SK-N-SH (cell line): ENCODE results near the gene TMEM198. TPM values are rescaled to one million over a fixed set of nuclear protein-coding genes. Genes with fewer than 3 reads are reported as not detected.

Experiments
- CTCF ChIA-PET: fragments of 300-600, 350-600 bp; formaldehyde crosslinking; extraction: SDS; loops from one replicate; lab custom pipeline; 2021; lab: Yijun Ruan, JAX
- POLR2A ChIA-PET: fragments of 350-600 bp; sonication (Branson Sonifier 250); formaldehyde crosslinking; extraction: SDS; loops from one replicate; lab custom pipeline; 2020; ENCODE audit warnings: antibody characterized with exemption, inconsistent platforms; lab: Yijun Ruan, JAX
- DNase-seq: peaks from one replicate; pipeline ENCODE4 v3.0.0; 2012
- H2AFZ ChIP-seq: fragments of 200-600 bp; sonication (generic); 2 replicates; pipeline ENCODE4 v1.8.1; 2016; ENCODE audit warnings: antibody characterized with exemption, mild to moderate bottlenecking, low read depth
- H3F3A ChIP-seq: fragments of 200-600 bp; sonication (generic); replicated peaks from 2 replicates; pipeline ENCODE3; 2016; ENCODE audit warnings: antibody characterized with exemption, mild to moderate bottlenecking; ENCODE audit not compliant: insufficient read depth
- H3K27ac ChIP-seq, 2 experiments: fragments of 200-500 bp in 1 of 2; fragments of 200-600 bp in 1 of 2; sonication (Bioruptor generic) in 1 of 2; sonication (generic), shearing (Covaris generic) in 1 of 2; 2 replicates each; pipeline versions ENCODE4 v1.5.1 to v1.6.1; 2014 to 2016; ENCODE audit warnings: low read depth in 2 of 2, inconsistent platforms in 1 of 2, low read length in 1 of 2, mild to moderate bottlenecking in 1 of 2, mixed read lengths in 1 of 2
- H3K27me3 ChIP-seq: fragments of 200-600 bp; sonication (generic), shearing (Covaris generic); 2 replicates; pipeline ENCODE4 v1.6.1; 2016; ENCODE audit warnings: mixed run types; ENCODE audit not compliant: insufficient read depth
- H3K36me3 ChIP-seq, 2 experiments: fragments of 200-500 bp in 1 of 2; fragments of 200-600 bp in 1 of 2; sonication (Bioruptor generic) in 1 of 2; sonication (generic) in 1 of 2; replicated peaks in 1 of 2; 2 replicates each; pipeline versions ENCODE3 to v1.5.1; 2014 to 2016; ENCODE audit warnings: low read length in 1 of 2, mild to moderate bottlenecking in 1 of 2; ENCODE audit not compliant: insufficient read depth in 2 of 2, control insufficient read depth in 1 of 2
- H3K4me1 ChIP-seq, 2 experiments: fragments of 200-500 bp in 1 of 2; fragments of 200-600 bp in 1 of 2; sonication (Bioruptor generic) in 1 of 2; sonication (generic), shearing (Covaris generic) in 1 of 2; 2 replicates each; pipeline versions ENCODE4 v1.5.1 to v1.6.1; 2014 to 2016; ENCODE audit warnings: low read depth in 1 of 2, low read length in 1 of 2, mixed run types in 1 of 2; ENCODE audit not compliant: insufficient read depth in 2 of 2, control insufficient read depth in 1 of 2
- H3K4me2 ChIP-seq: fragments of 200-600 bp; sonication (generic), shearing (Covaris generic); 2 replicates; pipeline ENCODE4 v1.6.1; 2017; ENCODE audit warnings: mixed run types
- H3K4me3 ChIP-seq, 2 experiments: fragments of 200-500 bp in 1 of 2; fragments of 200-600 bp in 1 of 2; sonication (Bioruptor generic) in 1 of 2; sonication (generic), shearing (Covaris generic) in 1 of 2; 2 replicates each; pipeline versions ENCODE4 v1.5.1 to v1.8.1; 2014 to 2016; ENCODE audit warnings: low read depth in 2 of 2, inconsistent platforms in 1 of 2, low read length in 1 of 2, mild to moderate bottlenecking in 1 of 2, mixed read lengths in 1 of 2, moderate library complexity in 1 of 2
- H3K79me2 ChIP-seq: fragments of 200-600 bp; sonication (generic); 2 replicates; pipeline ENCODE4 v1.8.1; 2017; ENCODE audit warnings: mild to moderate bottlenecking; ENCODE audit not compliant: insufficient read depth
- H3K9ac ChIP-seq: fragments of 200-600 bp; sonication (generic); 2 replicates; pipeline ENCODE4 v1.6.1; 2017; ENCODE audit warnings: mixed run types
- H3K9me2 ChIP-seq: fragments of 200-600 bp; sonication (generic); 2 replicates; pipeline ENCODE4 v1.6.1; 2017; ENCODE audit warnings: mixed run types
- H3K9me3 ChIP-seq: fragments of 200-600 bp; sonication (generic); 2 replicates; pipeline ENCODE4 v1.6.1; 2017; ENCODE audit warnings: mixed run types, mild to moderate bottlenecking, moderate library complexity
- H4K20me1 ChIP-seq: fragments of 200-600 bp; sonication (generic); 2 replicates; pipeline ENCODE4 v1.6.1; 2017; ENCODE audit warnings: mild to moderate bottlenecking, mixed run types; ENCODE audit not compliant: insufficient read depth
- CHD2 ChIP-seq: fragments of 150-350 bp; IDR thresholded peaks from 2 replicates; pipeline ENCODE4 v1.6.1; 2018; ENCODE audit warnings: low read length; ENCODE audit not compliant: partially characterized antibody
- ELF1 ChIP-seq: IDR thresholded peaks from 2 replicates; pipeline ENCODE4 v1.4.0; 2012
- EP300 ChIP-seq, 2 experiments: IDR thresholded peaks; 2 replicates each; pipeline versions ENCODE4 v1.4.0 to v1.6.1; 2012; ENCODE audit warnings: borderline replicate concordance in 1 of 2, low read depth in 1 of 2, low read length in 1 of 2
- EZH2phosphoT487 ChIP-seq: fragments of 200-600 bp; sonication (generic); IDR thresholded peaks from 2 replicates; pipeline ENCODE4 v1.6.1; 2017; ENCODE audit warnings: low read depth, mixed run types, mild to moderate bottlenecking, antibody characterized with exemption, moderate library complexity, borderline replicate concordance
- FOXJ3 ChIP-seq: sonication (generic); formaldehyde crosslinking; IDR thresholded peaks from 2 replicates; pipeline ENCODE4 v1.5.1; 2020; ENCODE audit warnings: mild to moderate bottlenecking, missing genetic modification reagents
- FOXM1 ChIP-seq: IDR thresholded peaks from 2 replicates; pipeline ENCODE4 v1.4.0; 2012; ENCODE audit warnings: low read depth, mild to moderate bottlenecking
- GABPA ChIP-seq: IDR thresholded peaks from 2 replicates; pipeline ENCODE4 v1.4.0; 2012; ENCODE audit warnings: low read depth, mild to moderate bottlenecking
- GATA2 ChIP-seq: sonication (generic); formaldehyde crosslinking; IDR thresholded peaks from 2 replicates; pipeline ENCODE4 v1.5.0; 2020; ENCODE audit warnings: mild to moderate bottlenecking, missing genetic modification reagents
- JUND ChIP-seq: IDR thresholded peaks from 2 replicates; pipeline ENCODE4 v1.4.0; 2012
- MEF2A ChIP-seq: IDR thresholded peaks from 2 replicates; pipeline ENCODE4 v1.4.0; 2012; ENCODE audit warnings: low read depth, borderline replicate concordance
- MXI1 ChIP-seq: IDR thresholded peaks from 2 replicates; pipeline ENCODE4 v1.6.1; 2012; ENCODE audit warnings: mild to moderate bottlenecking, low read depth, low read length, improper control_type of control experiment
- NRF1 ChIP-seq: IDR thresholded peaks from 2 replicates; pipeline ENCODE4 v1.6.1; 2012; ENCODE audit warnings: low read depth, mild to moderate bottlenecking, low read length
- POLR2AphosphoS5 ChIP-seq: IDR thresholded peaks from 2 replicates; pipeline ENCODE4 v1.6.1; 2012; ENCODE audit warnings: low read depth, low read length
- RAD21 ChIP-seq: IDR thresholded peaks from 2 replicates; pipeline ENCODE4 v1.6.1; 2012; ENCODE audit warnings: mild to moderate bottlenecking, low read length
- RFX5 ChIP-seq: IDR thresholded peaks from 2 replicates; pipeline ENCODE4 v1.6.1; 2012; ENCODE audit warnings: mild to moderate bottlenecking, improper control_type of control experiment, low read length
- RXRA ChIP-seq: IDR thresholded peaks from 2 replicates; pipeline ENCODE4 v1.4.0; 2012; ENCODE audit warnings: low read depth, mild to moderate bottlenecking, borderline replicate concordance
- SMC3 ChIP-seq: IDR thresholded peaks from 2 replicates; pipeline ENCODE4 v1.6.1; 2012; ENCODE audit warnings: low read depth, low read length, improper control_type of control experiment
- TAF1 ChIP-seq: IDR thresholded peaks from 2 replicates; pipeline ENCODE4 v1.6.1; 2012; ENCODE audit warnings: low read depth, mild to moderate bottlenecking, low read length, moderate library complexity, borderline replicate concordance
- TCF12 ChIP-seq: IDR thresholded peaks from 2 replicates; pipeline ENCODE4 v1.4.0; 2012
- YY1 ChIP-seq: IDR thresholded peaks from 2 replicates; pipeline ENCODE4 v1.4.0; 2012; ENCODE audit warnings: low read depth, mild to moderate bottlenecking
- WGBS: methylation state at CpG from one replicate; pipeline ENCODE4 v1.1.6; 2017; ENCODE audit warnings: low lambda C conversion rate; 5-methylcytosine and 5-hydroxymethylcytosine counted together
- polyA plus RNA-seq, 3 experiments: library from polyadenylated mRNA; depleted of rRNA; stranded (reverse); fragments of >200 nt; gene quantifications; 2 replicates each; pipeline ENCODE4 v1.2.3, GENCODE V29; 2012
- TF ChIP-seq, protein P1 (sequence below): fragments of 150-350 bp; IDR thresholded peaks from 2 replicates; pipeline ENCODE4 v1.6.1; 2016; ENCODE audit warnings: mild to moderate bottlenecking, low read depth, low read length
- TF ChIP-seq, protein P2 (sequence below): IDR thresholded peaks from 2 replicates; pipeline ENCODE4 v1.4.0; 2012; ENCODE audit warnings: low read depth, borderline replicate concordance

Gene TMEM198
- polyA plus RNA-seq, 1 of the 3 experiments (the other 2 are of a cell fraction), result 4.7 TPM

DNA sequence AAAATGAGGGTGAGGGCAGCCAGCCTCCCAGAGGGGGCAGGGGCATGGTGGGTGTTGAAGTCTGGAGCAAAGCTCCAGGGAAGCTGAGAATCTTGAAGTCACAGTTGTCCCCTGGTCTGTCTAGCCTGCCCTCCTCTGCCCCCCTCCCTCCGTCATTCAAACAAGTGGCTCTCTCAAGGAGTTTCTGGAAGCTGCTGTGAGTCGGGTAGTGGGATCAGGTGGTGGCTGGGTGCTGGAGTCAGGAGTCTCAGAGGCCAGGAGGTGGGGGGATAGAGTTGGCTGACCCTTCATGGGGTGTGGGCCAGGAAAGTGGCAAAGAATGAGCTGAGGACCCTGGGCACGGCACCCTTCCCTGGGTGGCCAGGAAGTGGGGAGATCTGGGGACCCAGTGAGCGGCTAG, 30.0 kb upstream of the TMEM198 start:
- WGBS, result 47% methylated on average over 4 of the region's 4 CpGs

DNA sequence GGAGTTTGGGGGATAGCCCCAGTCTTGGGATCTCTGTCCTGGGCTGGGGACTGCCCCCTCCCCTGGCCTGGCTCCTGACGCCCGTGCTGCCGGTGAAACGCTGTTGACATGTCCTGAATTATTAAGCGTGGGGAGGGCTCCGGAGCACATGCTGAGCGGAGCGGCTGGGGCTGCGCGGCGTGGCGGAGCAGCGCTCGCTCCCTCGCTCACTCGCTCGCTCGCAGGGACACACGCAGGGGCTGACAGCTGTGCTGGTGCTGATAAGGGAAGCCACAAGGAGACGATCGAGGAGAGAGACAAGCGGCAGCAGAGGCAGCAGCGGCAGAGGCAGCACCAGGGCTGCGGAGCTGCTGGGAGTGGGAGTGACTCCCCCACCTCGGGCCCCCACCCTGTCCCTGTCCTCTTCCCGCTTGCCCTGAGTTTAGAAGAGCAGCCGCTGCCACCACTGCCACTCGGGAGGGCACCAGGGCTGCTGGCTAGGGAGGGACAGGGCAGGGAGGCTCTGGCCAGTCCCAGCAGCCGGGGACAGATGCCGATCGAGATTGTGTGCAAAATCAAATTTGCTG, 29.5 kb upstream of the TMEM198 start, which contains the start of gene ASIC4:
TSS of gene ASIC4 (plus strand) at position 287 of the 566 bp plus-strand sequence. CDS start at position 530, 243 bp downstream.
- H4K20me1 ChIP-seq, result no peaks in the 10 kb centered on the region
- H3F3A ChIP-seq, result no peaks in the 10 kb centered on the region
- no peak within 1 kb of the TSS for H3K9ac ChIP-seq
- H3K27ac ChIP-seq, result peak within 1 kb of the TSS in 1 of 2 experiments; percentile 96; a peak in 2 of 4 replicates
- peak within 1 kb of the TSS in 1 of 2 experiments; percentile 29; a peak in 1 of 4 replicates for H3K4me3 ChIP-seq
- H3K36me3 ChIP-seq, result no peaks in the 10 kb centered on the region
- H2AFZ ChIP-seq, result no peak within 1 kb of the TSS
- peak; percentile 86 for DNase-seq
- peaks cover 33% of the 10 kb centered on the region for H3K27me3 ChIP-seq
- ChIA-PET POLR2A (interaction anchor here (1.0 to 13.5 kb wide), 5 partner anchors 12 to 53 kb away, joined by 3 to 210 read pairs (median 5); partner anchors contain the start of gene GMPPA), CTCF (interaction anchor here (2.1 to 62.1 kb wide), 4 partner anchors 1 to 112 kb away, joined by 6 to 2824 read pairs (median 1418); partner anchors contain the start of genes ASIC4, CHPF, GMPPA and TMEM198)
- no peaks in the 10 kb centered on the region for H3K79me2 ChIP-seq
- no peaks in the 10 kb centered on the region for H3K9me2 ChIP-seq
- 14% methylated on average over 23 of the region's 31 CpGs for WGBS
- H3K9me3 ChIP-seq, result no peaks in the 10 kb centered on the region
- H3K4me2 ChIP-seq, result peak within 1 kb of the TSS; percentile 70
- H3K4me1 ChIP-seq, result peaks cover 0 to 94% of the 10 kb centered on the region in 2 experiments; a peak in 2 of 4 replicates
- no peak for TF ChIP-seq FOXM1
- TF ChIP-seq EZH2phosphoT487, result no peak
- TF ChIP-seq GABPA, result no peak
- no peak for TF ChIP-seq TCF12
- TF ChIP-seq JUND, result no peak
- TF ChIP-seq EP300 (IDR thresholded peaks at IDR 0.05; ENCODE audit: borderline replicate concordance in 1 of 2, low read depth in 1 of 2, low read length in 1 of 2), result peak in 1 of 2 experiments; percentile 62; a peak in 2 of 4 replicates
- no peak for TF ChIP-seq TAF1
- no peak for TF ChIP-seq NRF1
- TF ChIP-seq MEF2A, result no peak
- TF ChIP-seq YY1, result no peak
- TF ChIP-seq FOXJ3 (CRISPR knock-in tag), result 0 out of 2 replicates have a peak, but pooled peaks have one; percentile 60
- TF ChIP-seq SMC3, result no peak
- TF ChIP-seq RFX5, result no peak
- TF ChIP-seq, protein P1, sequence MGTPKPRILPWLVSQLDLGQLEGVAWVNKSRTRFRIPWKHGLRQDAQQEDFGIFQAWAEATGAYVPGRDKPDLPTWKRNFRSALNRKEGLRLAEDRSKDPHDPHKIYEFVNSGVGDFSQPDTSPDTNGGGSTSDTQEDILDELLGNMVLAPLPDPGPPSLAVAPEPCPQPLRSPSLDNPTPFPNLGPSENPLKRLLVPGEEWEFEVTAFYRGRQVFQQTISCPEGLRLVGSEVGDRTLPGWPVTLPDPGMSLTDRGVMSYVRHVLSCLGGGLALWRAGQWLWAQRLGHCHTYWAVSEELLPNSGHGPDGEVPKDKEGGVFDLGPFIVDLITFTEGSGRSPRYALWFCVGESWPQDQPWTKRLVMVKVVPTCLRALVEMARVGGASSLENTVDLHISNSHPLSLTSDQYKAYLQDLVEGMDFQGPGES, result no peak
- TF ChIP-seq CHD2, result peak; percentile 56
- no peak for TF ChIP-seq POLR2AphosphoS5
- TF ChIP-seq GATA2, result peak; percentile 93
- TF ChIP-seq RAD21, result 0 out of 2 replicates have a peak, but pooled peaks have one; percentile 10

More for the DNA sequence above, 30.0 kb upstream of the TMEM198 start:
- no peak overlapping the region for H3K9ac ChIP-seq
- H3K27me3 ChIP-seq, result peaks cover 33% of the 10 kb centered on the region
- POLR2A ChIA-PET, result interaction anchor here (1.0 to 13.5 kb wide), 5 partner anchors 13 to 53 kb away, joined by 3 to 210 read pairs (median 5); partner anchors contain the start of gene GMPPA
- no peaks in the 10 kb centered on the region for H3K36me3 ChIP-seq
- no peaks in the 10 kb centered on the region for H3K79me2 ChIP-seq
- H3K9me2 ChIP-seq, result no peaks in the 10 kb centered on the region
- H4K20me1 ChIP-seq, result no peaks in the 10 kb centered on the region
- DNase-seq, result no peak
- no peak overlapping the region for H2AFZ ChIP-seq
- peak overlapping the region in 1 of 2 experiments; percentile 29; a peak in 1 of 4 replicates for H3K4me3 ChIP-seq
- TF ChIP-seq, protein P1, result no peak
- TF ChIP-seq, protein P2, sequence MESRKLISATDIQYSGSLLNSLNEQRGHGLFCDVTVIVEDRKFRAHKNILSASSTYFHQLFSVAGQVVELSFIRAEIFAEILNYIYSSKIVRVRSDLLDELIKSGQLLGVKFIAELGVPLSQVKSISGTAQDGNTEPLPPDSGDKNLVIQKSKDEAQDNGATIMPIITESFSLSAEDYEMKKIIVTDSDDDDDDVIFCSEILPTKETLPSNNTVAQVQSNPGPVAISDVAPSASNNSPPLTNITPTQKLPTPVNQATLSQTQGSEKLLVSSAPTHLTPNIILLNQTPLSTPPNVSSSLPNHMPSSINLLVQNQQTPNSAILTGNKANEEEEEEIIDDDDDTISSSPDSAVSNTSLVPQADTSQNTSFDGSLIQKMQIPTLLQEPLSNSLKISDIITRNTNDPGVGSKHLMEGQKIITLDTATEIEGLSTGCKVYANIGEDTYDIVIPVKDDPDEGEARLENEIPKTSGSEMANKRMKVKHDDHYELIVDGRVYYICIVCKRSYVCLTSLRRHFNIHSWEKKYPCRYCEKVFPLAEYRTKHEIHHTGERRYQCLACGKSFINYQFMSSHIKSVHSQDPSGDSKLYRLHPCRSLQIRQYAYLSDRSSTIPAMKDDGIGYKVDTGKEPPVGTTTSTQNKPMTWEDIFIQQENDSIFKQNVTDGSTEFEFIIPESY, result no peak
- no peak for TF ChIP-seq MXI1
- no peak for TF ChIP-seq ELF1
- no peak for TF ChIP-seq RXRA
- TF ChIP-seq, all 33 proteins: peak for 0
- peak overlapping the region in 1 of 2 experiments; percentile 96; a peak in 2 of 4 replicates for H3K27ac ChIP-seq
- no peaks in the 10 kb centered on the region for H3K9me3 ChIP-seq
- CTCF ChIA-PET, result interaction anchor here (2.1 to 62.1 kb wide), 4 partner anchors 1 to 111 kb away, joined by 6 to 2824 read pairs (median 1418); partner anchors contain the start of genes ASIC4, CHPF, GMPPA and TMEM198
- no peaks in the 10 kb centered on the region for H3F3A ChIP-seq
- peak overlapping the region; percentile 70 for H3K4me2 ChIP-seq
- peaks cover 0 to 97% of the 10 kb centered on the region in 2 experiments; a peak in 2 of 4 replicates for H3K4me1 ChIP-seq
